Spinal cord (tissue), 10 donors: ENCODE data around the gene TST. TPM values are rescaled to one million over a fixed set of nuclear protein-coding genes. Genes with fewer than 3 reads are reported as not detected.

Source experiments
- DNase-seq, 6 donors: peaks; one replicate each; pipeline versions ENCODE4 v3.0.0 to v3.0.0-alpha.2; 2013 to 2015; ENCODE audit warnings: low spot score in 6 of 6, low read depth in 4 of 6
- H3K27ac ChIP-seq: one replicate; pipeline ENCODE4 v1.5.1; 2013; ENCODE audit warnings: low read depth, low read length, control low read depth
- H3K27me3 ChIP-seq: one replicate; pipeline ENCODE4 v1.6.1; 2013; ENCODE audit warnings: low read length; ENCODE audit not compliant: control insufficient read depth, insufficient read depth
- H3K36me3 ChIP-seq: one replicate; pipeline ENCODE4 v1.6.1; 2013; ENCODE audit warnings: low read length; ENCODE audit not compliant: control insufficient read depth, insufficient read depth
- H3K4me1 ChIP-seq: one replicate; pipeline ENCODE4 v1.6.1; 2013; ENCODE audit warnings: low read length; ENCODE audit not compliant: control insufficient read depth, insufficient read depth
- H3K4me3 ChIP-seq: one replicate; pipeline ENCODE4 v1.5.1; 2013; ENCODE audit warnings: low read depth, low read length, control low read depth
- H3K9me3 ChIP-seq: one replicate; pipeline ENCODE4 v1.6.1; 2013; ENCODE audit warnings: low read length; ENCODE audit not compliant: control insufficient read depth, insufficient read depth
- WGBS: methylation state at CpG from one replicate; pipeline ENCODE4 v1.1.5; 2013; ENCODE audit warnings: missing lambda C conversion rate; ENCODE audit not compliant: insufficient coverage; 5-methylcytosine and 5-hydroxymethylcytosine counted together
- polyA plus RNA-seq, 2 donors: library from polyadenylated mRNA; unstranded; fragments of 120-200 nt; gene quantifications; one replicate each; pipeline ENCODE4 v1.2.1, GENCODE V29; 2013; ENCODE audit not compliant: insufficient read length in 2 of 2
- total RNA-seq, 2 donors: library from RNA; depleted of rRNA in 1 of 2; stranded (reverse); fragments of 120-200 nt in 1 of 2; fragments of >200 nt in 1 of 2; gene quantifications; one replicate each; pipeline versions ENCODE4 v1.2.3 to v1.2.4, GENCODE V29; 2013 to 2014
- donor health status: healthy.

The TST gene
- total and polyA plus RNA-seq, 4 donors = 13.6 to 45.7 (median 21.2) TPM

DNA sequence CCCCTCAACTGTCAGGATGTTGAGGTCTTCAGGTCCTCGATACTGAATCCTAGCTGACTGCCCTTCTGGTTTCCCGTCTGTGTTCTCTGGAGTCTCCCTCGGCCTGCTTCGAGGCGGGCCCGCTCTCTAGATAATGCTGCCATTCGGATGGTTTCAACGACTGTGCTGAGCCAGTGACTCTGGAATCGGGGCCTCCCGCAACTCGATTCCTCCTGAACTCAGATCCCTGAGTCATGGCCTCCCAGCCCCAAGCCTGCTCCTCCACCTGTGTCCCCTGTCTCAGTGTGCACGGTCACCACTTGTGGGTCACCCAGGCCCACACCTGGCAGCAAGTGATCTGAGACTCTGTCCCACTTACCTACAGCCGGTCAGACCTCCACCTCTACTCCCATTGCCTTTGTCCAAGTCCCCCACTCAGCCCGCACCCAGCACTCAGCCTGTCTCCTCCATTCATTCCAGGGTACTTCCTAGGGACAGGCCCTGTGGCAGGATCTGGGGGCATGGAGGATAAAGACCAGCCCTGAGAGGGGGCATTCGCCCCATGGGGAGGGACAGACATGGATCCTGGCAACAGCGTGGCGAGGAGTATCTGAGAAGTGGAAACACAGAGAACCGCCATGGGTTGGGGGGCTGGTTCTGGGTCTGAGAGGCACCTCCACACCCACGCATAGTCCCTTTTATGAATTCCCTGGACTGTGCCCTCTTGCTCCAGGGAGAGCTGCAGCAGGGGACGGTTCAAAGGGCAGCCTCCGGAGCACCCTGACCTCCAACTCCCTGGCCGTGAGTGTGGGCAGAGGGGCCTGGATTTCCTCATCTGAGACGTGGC, 14.6 kb upstream of the TST start:
- Histone ChIP-seq H3K4me1 (no peaks in the 10 kb centered on the region), H3K27me3 (no peaks in the 10 kb centered on the region), H3K27ac (no peak overlapping the region), H3K36me3 (peaks cover 25% of the 10 kb centered on the region), H3K4me3 (no peak overlapping the region), H3K9me3 (no peaks in the 10 kb centered on the region)
- DNase-seq = no peak
- WGBS = 90% methylated on average over 19 of the region's 23 CpGs

DNA sequence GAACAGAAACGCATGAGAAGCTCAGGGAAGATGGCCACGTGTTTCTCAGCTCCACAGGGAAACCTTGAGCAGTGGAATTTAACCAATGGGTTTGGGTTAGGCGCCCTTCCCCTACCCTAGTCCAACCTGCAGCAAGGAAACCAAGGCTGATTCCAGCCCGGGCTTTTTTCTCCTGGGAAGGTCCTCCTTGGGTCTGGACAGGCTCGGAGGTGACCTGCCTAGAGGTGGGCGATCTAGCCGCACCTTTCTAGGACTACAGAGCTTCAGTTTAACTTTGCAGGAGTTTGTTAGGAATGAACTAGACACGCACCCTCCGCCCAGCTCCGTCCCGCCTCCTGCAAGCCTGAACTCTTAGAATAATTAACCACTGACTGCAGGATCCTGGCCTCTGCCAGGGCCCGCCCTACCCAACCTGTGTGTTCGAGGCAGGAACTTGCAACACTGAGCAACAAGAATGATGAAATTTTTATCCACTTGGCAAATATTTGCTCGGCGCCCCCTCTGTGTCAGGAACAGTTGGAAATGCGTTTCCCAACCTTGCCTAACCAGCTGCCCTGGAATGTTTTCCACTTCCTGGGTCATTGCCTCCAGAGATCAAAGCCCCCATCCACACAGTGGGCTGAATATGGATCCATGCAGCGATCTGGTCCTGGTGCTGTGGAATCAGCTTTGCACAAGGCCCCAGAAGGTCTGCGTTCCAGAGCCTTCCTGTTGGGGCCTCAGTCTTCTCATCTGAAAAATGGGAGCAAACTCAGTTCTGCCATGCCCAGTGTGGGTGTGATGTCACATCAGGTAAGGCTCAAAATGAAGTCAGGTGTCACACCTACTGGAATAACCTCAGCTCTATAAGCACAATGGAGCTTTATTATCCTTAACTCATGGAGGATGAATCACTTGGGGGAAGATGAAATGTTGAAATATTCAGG, 13.6 kb upstream of the TST start:
- H3K4me1 ChIP-seq = no peaks in the 10 kb centered on the region
- H3K27ac ChIP-seq = no peak overlapping the region
- no peaks in the 10 kb centered on the region for H3K27me3 ChIP-seq
- H3K36me3 ChIP-seq = peaks cover 25% of the 10 kb centered on the region
- H3K4me3 ChIP-seq = no peak overlapping the region
- DNase-seq = peak in 1 of 6 donors; percentile 23
- 70% methylated on average over 13 of the region's 18 CpGs for WGBS
- no peaks in the 10 kb centered on the region for H3K9me3 ChIP-seq

DNA sequence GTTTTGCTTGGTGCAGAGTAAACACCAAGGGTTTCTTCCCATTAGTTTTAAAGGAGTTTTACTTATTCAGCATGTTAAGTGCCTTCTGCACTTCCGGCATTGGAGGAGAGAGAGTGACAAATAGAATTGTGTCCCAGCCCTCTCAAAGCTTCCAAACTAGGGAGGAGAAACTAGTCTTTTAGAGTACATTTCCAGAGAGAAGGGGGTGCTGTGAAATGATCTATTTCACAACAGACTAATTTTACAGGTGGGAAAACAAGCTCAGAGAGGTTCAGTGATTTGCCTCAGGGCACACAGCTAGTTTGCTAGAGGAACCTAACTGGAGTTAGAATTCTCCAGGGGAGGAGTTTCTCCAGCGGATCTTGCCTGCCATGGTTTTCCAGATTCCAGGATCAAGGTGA, 12.9 kb upstream of the TST start:
- 63% methylated on average over 1 of the region's 2 CpGs for WGBS
- H3K27me3 ChIP-seq = no peaks in the 10 kb centered on the region
- H3K4me1 ChIP-seq = no peaks in the 10 kb centered on the region
- no peak overlapping the region for H3K4me3 ChIP-seq
- peaks cover 32% of the 10 kb centered on the region for H3K36me3 ChIP-seq
- DNase-seq = no peak
- no peaks in the 10 kb centered on the region for H3K9me3 ChIP-seq
- no peak overlapping the region for H3K27ac ChIP-seq

DNA sequence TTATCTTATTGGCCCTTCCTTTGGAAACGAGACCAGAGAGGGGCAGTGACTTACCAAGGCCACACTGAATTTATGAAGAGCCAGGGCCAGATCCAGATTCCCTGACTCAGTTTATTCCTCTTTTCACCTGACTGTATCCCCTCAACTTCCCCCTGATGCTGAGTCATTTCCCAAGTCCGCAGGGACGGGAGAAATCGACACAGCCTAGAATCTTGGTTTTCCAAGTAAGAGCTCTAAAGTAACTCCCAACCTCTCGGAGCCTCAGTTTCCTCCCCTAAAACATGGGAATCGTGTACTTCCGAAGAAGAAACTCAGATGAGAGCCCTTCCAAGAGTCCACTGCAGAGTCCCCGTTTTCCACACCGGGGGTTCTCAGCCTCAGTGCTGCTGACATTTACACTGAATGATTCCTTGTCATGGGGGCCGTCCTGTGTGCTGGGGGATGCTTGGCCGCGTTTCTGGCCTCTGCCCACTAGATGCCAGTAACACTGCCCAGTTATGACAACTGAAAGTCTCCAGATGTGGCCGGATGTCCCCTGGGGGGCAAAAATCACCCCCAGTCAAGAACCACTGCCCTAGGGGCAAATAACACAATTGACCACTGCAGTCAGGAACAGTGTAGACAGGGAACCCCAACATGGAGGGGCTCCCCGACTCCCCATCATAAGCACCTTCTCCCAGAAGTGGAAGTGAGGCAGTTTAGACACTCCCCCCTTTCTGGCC, 11.5 kb upstream of the TST start:
- Histone ChIP-seq H3K4me1 (no peaks in the 10 kb centered on the region), H3K4me3 (no peak overlapping the region), H3K27me3 (no peaks in the 10 kb centered on the region), H3K27ac (no peak overlapping the region), H3K9me3 (no peaks in the 10 kb centered on the region), H3K36me3 (peaks cover 46% of the 10 kb centered on the region)
- 68% methylated on average over 14 of the region's 14 CpGs for WGBS
- DNase-seq = no peak

DNA sequence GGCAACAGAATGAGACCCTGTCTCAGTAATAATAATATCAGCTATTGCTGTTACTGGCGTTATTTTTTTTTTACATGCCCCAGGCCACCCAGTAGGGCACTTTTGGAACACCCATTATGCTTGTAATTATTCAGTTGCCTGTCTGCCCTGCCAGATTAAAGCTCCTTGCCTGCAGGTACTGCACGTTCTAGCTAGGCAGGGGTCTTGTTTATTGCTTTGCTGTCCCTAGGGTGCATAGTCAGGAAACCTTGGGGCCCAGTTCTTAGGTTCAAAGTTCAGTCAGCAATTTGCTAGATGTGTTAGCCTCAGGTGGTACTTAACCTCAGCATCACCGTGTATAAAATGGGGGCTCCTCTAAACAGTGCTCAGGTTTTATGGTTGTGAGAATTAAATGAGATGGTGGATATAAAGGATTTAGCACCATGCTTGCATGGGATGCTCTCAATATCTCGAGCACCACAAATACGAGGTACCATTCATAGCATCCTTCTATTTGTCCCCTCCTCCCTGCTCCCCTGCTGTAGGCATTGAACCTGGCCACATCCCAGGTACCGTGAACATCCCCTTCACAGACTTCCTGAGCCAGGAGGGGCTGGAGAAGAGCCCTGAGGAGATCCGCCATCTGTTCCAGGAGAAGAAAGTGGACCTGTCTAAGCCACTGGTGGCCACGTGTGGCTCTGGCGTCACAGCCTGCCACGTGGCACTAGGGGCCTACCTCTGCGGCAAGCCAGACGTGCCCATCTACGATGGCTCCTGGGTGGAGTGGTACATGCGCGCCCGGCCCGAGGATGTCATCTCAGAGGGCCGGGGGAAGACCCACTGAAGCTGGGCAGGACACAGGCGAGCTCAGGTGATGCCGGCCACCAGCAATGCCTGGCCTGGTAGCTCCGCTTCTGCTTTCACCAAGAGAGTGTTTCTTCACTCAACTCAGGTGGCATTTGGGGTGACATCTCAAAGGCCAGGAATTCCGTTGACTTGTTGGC, 9.7 kb upstream of the TST start:
- no peaks in the 10 kb centered on the region for H3K4me1 ChIP-seq
- peaks cover 63% of the 10 kb centered on the region for H3K36me3 ChIP-seq
- H3K27ac ChIP-seq = no peak overlapping the region
- no peak overlapping the region for H3K4me3 ChIP-seq
- WGBS = 93% methylated on average over 21 of the region's 22 CpGs
- no peaks in the 10 kb centered on the region for H3K9me3 ChIP-seq
- no peaks in the 10 kb centered on the region for H3K27me3 ChIP-seq
- DNase-seq = no peak

DNA sequence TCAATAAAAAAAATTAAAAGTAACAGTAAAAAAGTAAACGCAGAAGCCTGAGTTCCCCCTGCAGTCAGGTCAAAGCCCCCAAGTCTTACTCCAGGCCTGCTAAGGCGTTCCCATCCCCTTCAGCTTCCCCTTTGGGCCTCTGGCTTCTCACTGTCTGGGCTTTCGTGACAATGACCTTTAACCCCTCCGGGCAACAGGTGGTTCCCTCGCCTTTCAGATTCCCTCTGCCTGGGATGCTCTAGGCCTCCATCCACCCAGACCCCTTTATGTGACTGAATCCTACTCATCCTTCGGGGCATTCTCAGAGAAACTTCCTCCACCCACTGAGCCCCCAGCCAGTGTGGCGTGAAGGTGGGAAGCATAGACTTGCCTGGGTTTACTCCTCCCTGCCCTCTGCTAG, 8.3 kb upstream of the TST start:
- H3K27ac ChIP-seq = no peak overlapping the region
- H3K9me3 ChIP-seq = no peaks in the 10 kb centered on the region
- peaks cover 63% of the 10 kb centered on the region for H3K36me3 ChIP-seq
- 82% methylated on average over 5 of the region's 7 CpGs for WGBS
- no peak overlapping the region for H3K4me3 ChIP-seq
- H3K4me1 ChIP-seq = peaks cover 10% of the 10 kb centered on the region
- no peaks in the 10 kb centered on the region for H3K27me3 ChIP-seq
- DNase-seq = no peak

DNA sequence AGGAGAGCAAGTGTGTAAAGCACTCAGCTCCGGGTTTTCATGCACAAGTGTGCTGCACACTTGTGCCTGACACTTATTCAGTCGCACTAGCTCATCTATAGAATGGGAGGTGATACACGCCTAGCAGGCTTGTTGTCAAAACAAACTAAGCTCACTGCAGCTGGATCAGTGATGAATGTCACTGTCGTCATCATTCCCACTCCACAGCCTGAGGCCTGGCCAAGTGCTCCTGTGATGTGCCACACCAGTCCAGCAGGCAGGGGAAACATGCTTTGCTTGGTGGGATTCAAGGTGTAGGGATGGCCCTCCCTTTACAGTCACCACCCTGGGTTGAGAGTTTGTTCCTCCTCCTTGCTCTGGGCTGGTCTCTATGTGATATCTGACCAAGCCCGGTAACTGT, 7.1 kb upstream of the TST start:
- H3K4me1 ChIP-seq = peaks cover 20% of the 10 kb centered on the region
- peaks cover 63% of the 10 kb centered on the region for H3K36me3 ChIP-seq
- no peak overlapping the region for H3K27ac ChIP-seq
- 89% methylated on average over 4 of the region's 5 CpGs for WGBS
- no peak for DNase-seq
- H3K9me3 ChIP-seq = no peaks in the 10 kb centered on the region
- H3K27me3 ChIP-seq = no peaks in the 10 kb centered on the region
- no peak overlapping the region for H3K4me3 ChIP-seq

DNA sequence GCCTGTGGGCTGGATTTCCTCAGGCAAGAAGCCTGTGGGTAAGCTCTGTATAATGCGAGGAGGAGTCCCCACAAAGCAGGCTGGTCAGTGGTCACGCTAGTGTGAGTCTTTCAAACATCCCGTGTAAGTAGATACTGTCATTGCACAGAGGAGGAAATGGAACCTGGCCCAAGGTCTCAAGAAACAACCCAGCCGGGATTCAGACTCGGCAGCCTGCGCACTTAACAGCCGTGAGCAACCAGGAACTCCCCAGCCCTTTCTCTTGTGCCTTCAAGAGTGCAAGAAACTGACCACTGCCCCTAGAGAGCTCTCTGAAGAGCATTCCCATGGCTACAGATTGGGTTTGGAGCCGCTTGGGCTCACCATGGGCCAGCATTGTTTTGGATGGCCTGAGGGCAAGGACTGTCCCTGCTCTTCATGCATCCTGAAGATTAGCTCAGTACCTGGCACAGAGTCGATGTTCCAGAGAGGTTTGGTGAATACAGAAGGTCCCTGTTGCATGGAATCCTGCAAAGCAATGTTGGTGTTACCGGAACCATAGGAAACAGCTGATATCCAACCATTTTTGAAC, 6.3 kb upstream of the TST start:
- DNase-seq = no peak
- Histone ChIP-seq H3K4me3 (no peak overlapping the region), H3K9me3 (no peaks in the 10 kb centered on the region), H3K4me1 (peaks cover 27% of the 10 kb centered on the region), H3K27ac (no peak overlapping the region), H3K27me3 (no peaks in the 10 kb centered on the region), H3K36me3 (peaks cover 59% of the 10 kb centered on the region)
- 96% methylated on average over 7 of the region's 10 CpGs for WGBS
